ENCODE measurements around the gene ATF3.
A peak's percentile ranks its signal among the peaks of the same experiment; 100 is the strongest.

The ATF3 gene

DNA sequence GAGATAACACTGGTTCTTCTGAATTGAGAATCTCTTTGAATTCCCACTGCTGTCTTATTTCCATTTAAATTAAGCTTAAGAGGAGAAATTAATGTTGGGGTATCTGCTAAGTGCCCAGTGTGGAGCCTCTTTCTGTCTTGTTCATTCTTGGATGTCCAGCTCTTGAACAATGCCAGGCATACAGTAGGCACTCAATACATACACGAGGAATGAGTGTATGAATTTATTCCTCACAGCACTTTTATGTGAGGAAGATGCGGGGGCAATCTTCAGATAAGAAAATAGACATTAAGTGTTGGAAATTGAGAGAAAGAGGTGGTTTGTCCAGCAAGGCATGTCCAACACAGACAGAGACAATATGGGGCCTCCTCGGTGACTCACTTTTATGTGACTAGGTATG lies 11.8 kb upstream of the ATF3 start:
- no peaks in the 10 kb centered on the region for H3K36me3 ChIP-seq
- TF ChIP-seq, protein P1, sequence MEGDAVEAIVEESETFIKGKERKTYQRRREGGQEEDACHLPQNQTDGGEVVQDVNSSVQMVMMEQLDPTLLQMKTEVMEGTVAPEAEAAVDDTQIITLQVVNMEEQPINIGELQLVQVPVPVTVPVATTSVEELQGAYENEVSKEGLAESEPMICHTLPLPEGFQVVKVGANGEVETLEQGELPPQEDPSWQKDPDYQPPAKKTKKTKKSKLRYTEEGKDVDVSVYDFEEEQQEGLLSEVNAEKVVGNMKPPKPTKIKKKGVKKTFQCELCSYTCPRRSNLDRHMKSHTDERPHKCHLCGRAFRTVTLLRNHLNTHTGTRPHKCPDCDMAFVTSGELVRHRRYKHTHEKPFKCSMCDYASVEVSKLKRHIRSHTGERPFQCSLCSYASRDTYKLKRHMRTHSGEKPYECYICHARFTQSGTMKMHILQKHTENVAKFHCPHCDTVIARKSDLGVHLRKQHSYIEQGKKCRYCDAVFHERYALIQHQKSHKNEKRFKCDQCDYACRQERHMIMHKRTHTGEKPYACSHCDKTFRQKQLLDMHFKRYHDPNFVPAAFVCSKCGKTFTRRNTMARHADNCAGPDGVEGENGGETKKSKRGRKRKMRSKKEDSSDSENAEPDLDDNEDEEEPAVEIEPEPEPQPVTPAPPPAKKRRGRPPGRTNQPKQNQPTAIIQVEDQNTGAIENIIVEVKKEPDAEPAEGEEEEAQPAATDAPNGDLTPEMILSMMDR (IDR thresholded peaks at IDR 0.05; ENCODE audit: low read depth, low read length): no peak
- H3K4me3 ChIP-seq (ENCODE audit: low read depth, low read length): no peak overlapping the region
- no peaks in the 10 kb centered on the region for H3K27me3 ChIP-seq
- peaks cover 18% of the 10 kb centered on the region for H3K4me1 ChIP-seq
- no peaks in the 10 kb centered on the region for H3K9me3 ChIP-seq
- no peak for DNase-seq

DNA sequence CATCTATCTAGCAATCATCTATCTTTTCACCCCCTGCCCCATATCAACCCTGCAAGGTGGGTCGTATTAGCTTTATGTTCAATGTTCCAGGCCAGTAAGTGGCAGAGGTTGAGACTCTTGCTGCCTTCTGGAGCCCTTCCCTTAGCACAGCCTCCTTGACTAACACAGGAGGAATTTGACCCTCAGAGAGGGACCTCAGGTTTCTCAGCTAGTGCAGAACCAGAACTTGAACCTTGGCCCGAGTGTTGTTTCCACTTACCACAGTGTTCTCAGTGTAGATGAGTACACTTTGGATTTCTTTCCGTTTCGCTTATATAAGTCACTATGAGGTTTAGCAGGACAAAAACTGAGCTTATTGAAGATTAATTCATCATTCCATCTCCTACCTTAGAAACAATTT lies 11.1 kb upstream of the ATF3 start:
- H3K4me1 ChIP-seq: peaks cover 18% of the 10 kb centered on the region
- no peaks in the 10 kb centered on the region for H3K36me3 ChIP-seq
- no peaks in the 10 kb centered on the region for H3K9me3 ChIP-seq

GRCh38 chr1:212600071-212600915 lies 8.3 kb upstream of the ATF3 start:
- Histone ChIP-seq H3K36me3 (no peaks in the 10 kb centered on the region), H3K9me3 (no peaks in the 10 kb centered on the region), H3K4me3 (ENCODE audit: low read depth, low read length) (no peak overlapping the region), H3K4me1 (peaks cover 18% of the 10 kb centered on the region), H3K27me3 (peaks cover 4% of the 10 kb centered on the region; the same call in 1 of the 2 replicates)
- TF ChIP-seq, protein P1 (IDR thresholded peaks at IDR 0.05; ENCODE audit: low read depth, low read length): no peak
- peak; percentile 75 for DNase-seq

More for the DNA sequence above, 11.1 kb upstream of the ATF3 start:
- no peaks in the 10 kb centered on the region for H3K27me3 ChIP-seq
- DNase-seq: no peak
- TF ChIP-seq, protein P1 (IDR thresholded peaks at IDR 0.05; ENCODE audit: low read depth, low read length): no peak
- no peak overlapping the region for H3K4me3 ChIP-seq (ENCODE audit: low read depth, low read length)

- peaks cover 11% of the 10 kb centered on the region for H3K27me3 ChIP-seq
- H3K9me3 ChIP-seq: no peaks in the 10 kb centered on the region
- peaks cover 23% of the 10 kb centered on the region for H3K4me1 ChIP-seq
- no peak for DNase-seq
- H3K36me3 ChIP-seq: no peaks in the 10 kb centered on the region
- H3K4me3 ChIP-seq (ENCODE audit: low read depth, low read length): no peak overlapping the region
- TF ChIP-seq, protein P1 (IDR thresholded peaks at IDR 0.05; ENCODE audit: low read depth, low read length): no peak
Observed at GRCh38 chr1:212600980-212601379, 7.6 kb upstream of the ATF3 start.

DNA sequence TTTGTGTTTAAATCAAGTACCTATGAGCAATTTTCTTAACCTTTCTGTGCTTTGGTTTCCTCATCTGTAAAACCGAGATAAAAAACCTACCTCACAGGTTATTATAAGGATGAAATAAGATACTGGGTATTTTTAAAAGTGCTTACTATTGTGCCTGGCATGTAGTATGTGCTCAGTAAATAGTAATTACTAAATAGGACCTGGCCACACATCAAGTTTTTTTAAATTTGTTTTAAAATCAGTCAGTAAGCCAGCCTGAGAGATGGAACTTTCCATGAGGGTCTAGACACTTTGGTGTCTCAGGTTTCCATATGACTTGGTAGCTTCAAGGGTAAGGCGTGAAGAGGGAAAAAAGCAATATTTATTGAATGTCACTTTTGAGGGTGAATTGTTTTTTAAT lies 7.0 kb upstream of the ATF3 start:
- Histone ChIP-seq H3K9me3 (no peaks in the 10 kb centered on the region), H3K27me3 (peaks cover 17% of the 10 kb centered on the region), H3K4me3 (ENCODE audit: low read depth, low read length) (no peak overlapping the region)

More for the DNA sequence above, 7.0 kb upstream of the ATF3 start:
- H3K4me1 ChIP-seq: peaks cover 27% of the 10 kb centered on the region
- no peaks in the 10 kb centered on the region for H3K36me3 ChIP-seq
- TF ChIP-seq, protein P1 (IDR thresholded peaks at IDR 0.05; ENCODE audit: low read depth, low read length): no peak
- DNase-seq: no peak

Data from BE2C (cell line).